GM12878 (cell line): ENCODE measurements around the gene TP53INP2. TPM values are rescaled to one million over a fixed set of nuclear protein-coding genes. Genes with fewer than 3 reads are reported as not detected.

Source experiments
- ATF7 ChIP-seq: fragments of 450-650 bp; IDR thresholded peaks from 2 replicates; pipeline ENCODE4 v1.6.1; 2016; ENCODE audit warnings: low read depth, mild to moderate bottlenecking
- BMI1 ChIP-seq: fragments of 450-650 bp; IDR thresholded peaks from 2 replicates; pipeline ENCODE4 v1.6.1; 2016; ENCODE audit warnings: mild to moderate bottlenecking, moderate library complexity, borderline replicate concordance
- CBFB ChIP-seq: IDR thresholded peaks from 2 replicates; pipeline ENCODE4 v1.6.1; 2016; ENCODE audit warnings: antibody characterized with exemption, low read depth
- E4F1 ChIP-seq: fragments of 450-650 bp; IDR thresholded peaks from 2 replicates; pipeline ENCODE4 v1.6.1; 2018; ENCODE audit warnings: borderline replicate concordance, mild to moderate bottlenecking; ENCODE audit not compliant: partially characterized antibody
- ESRRA ChIP-seq: IDR thresholded peaks from 2 replicates; pipeline ENCODE4 v1.6.1; 2012; ENCODE audit warnings: mild to moderate bottlenecking, low read length, improper control_type of control experiment
- GATAD2B ChIP-seq: fragments of 450-650 bp; conservative IDR thresholded peaks from 2 replicates; pipeline ENCODE4 v1.6.1; 2017; ENCODE audit warnings: low read depth, mild to moderate bottlenecking, moderate library complexity
- IKZF2 ChIP-seq, 2 experiments: fragments of 450-650 bp; IDR thresholded peaks; 2 replicates each; pipeline ENCODE4 v1.6.1; 2017; ENCODE audit warnings: mild to moderate bottlenecking in 2 of 2, moderate library complexity in 2 of 2
- NFYA ChIP-seq: IDR thresholded peaks from 2 replicates; pipeline ENCODE4 v1.6.1; 2011; ENCODE audit warnings: low read depth, mild to moderate bottlenecking, low read length, improper control_type of control experiment, borderline replicate concordance
- NRF1 ChIP-seq: conservative IDR thresholded peaks from 2 replicates; pipeline ENCODE4 v1.6.1; 2011; ENCODE audit warnings: mild to moderate bottlenecking, low read depth, low read length, improper control_type of control experiment
- PAX8 ChIP-seq: fragments of 450-650 bp; IDR thresholded peaks from 2 replicates; pipeline ENCODE4 v1.6.1; 2017; ENCODE audit warnings: mild to moderate bottlenecking, moderate library complexity
- RAD51 ChIP-seq: fragments of 450-650 bp; IDR thresholded peaks from 2 replicates; pipeline ENCODE4 v1.6.1; 2016; ENCODE audit warnings: moderate library complexity, mild to moderate bottlenecking, inconsistent platforms
- SMARCA5 ChIP-seq: fragments of 450-650 bp; IDR thresholded peaks from 2 replicates; pipeline ENCODE4 v1.6.1; 2017; ENCODE audit warnings: mild to moderate bottlenecking
- TAF1 ChIP-seq: IDR thresholded peaks from 2 replicates; pipeline ENCODE4 v1.6.1; 2011; ENCODE audit warnings: mild to moderate bottlenecking, low read depth, low read length, borderline replicate concordance
- TCF7 ChIP-seq: IDR thresholded peaks from 2 replicates; pipeline ENCODE4 v1.6.1; 2014; ENCODE audit warnings: antibody characterized with exemption, borderline replicate concordance
- USF2 ChIP-seq: IDR thresholded peaks from 2 replicates; pipeline ENCODE4 v1.6.1; 2011; ENCODE audit warnings: low read depth, low read length, improper control_type of control experiment, borderline replicate concordance
- ZBTB11 ChIP-seq: fragments of 450-650 bp; formaldehyde crosslinking; IDR thresholded peaks from 2 replicates; pipeline ENCODE4 v1.5.0; 2022; ENCODE audit warnings: mild to moderate bottlenecking, missing genetic modification characterization
- ZBTB4 ChIP-seq: fragments of 450-650 bp; formaldehyde crosslinking; IDR thresholded peaks from 2 replicates; pipeline ENCODE4 v1.4.0; 2022; ENCODE audit warnings: mild to moderate bottlenecking, moderate library complexity
- ZNF207 ChIP-seq: fragments of 450-650 bp; IDR thresholded peaks from 2 replicates; pipeline ENCODE4 v1.6.1; 2014; ENCODE audit warnings: antibody characterized with exemption, mild to moderate bottlenecking, borderline replicate concordance
- ZNF622 ChIP-seq: fragments of 450-650 bp; IDR thresholded peaks from 2 replicates; pipeline ENCODE4 v1.6.1; 2017; ENCODE audit warnings: mild to moderate bottlenecking, inconsistent platforms
- ZZZ3 ChIP-seq: IDR thresholded peaks from 2 replicates; pipeline ENCODE4 v1.6.1; 2011; ENCODE audit warnings: low read depth; ENCODE audit not compliant: control insufficient read depth, insufficient read length
- polyA plus RNA-seq, 11 experiments: library from polyadenylated mRNA; depleted of rRNA in 4 of 11; unstranded in 6 of 11; stranded (reverse) in 5 of 11; fragments of >200 nt; fragmentation: Nextera tagmentation in 4 of 11; fragmentation: Illumina TruSeq in 1 of 11; extraction: Ambion mirVana in 4 of 11; extraction: Trizol in 1 of 11; gene quantifications; 1 replicate in 1 of 11; 2 replicates in 10 of 11; pipeline versions ENCODE4 v1.2.1 to v1.2.3, GENCODE V29; 2011 to 2016; ENCODE audit warnings: inconsistent platforms in 2 of 11, missing spikeins in 2 of 11, low read depth in 1 of 11
- total RNA-seq, 4 experiments: library from RNA; depleted of rRNA in 3 of 4; stranded (reverse); fragments of >200 nt in 3 of 4; fragmentation: Illumina TruSeq in 1 of 4; extraction: Trizol in 1 of 4; gene quantifications; 2 replicates each; pipeline versions ENCODE4 v1.2.1 to v1.2.3, GENCODE V29; 2013 to 2021

The TP53INP2 gene
- total and polyA plus RNA-seq, 10 of the 15 experiments (the other 5 are each of a cell fraction or from before 2014, with no cell fraction given), result 2.8 to 16.0 (median 4.0) TPM

GRCh38 chr20:34709044-34709830, 5.1 kb downstream of the TP53INP2 start (continued):
- no peak for TF ChIP-seq NFYA
- no peak for TF ChIP-seq PAX8
- TF ChIP-seq CBFB, result no peak
- no peak for TF ChIP-seq USF2
- no peak for TF ChIP-seq ZBTB11 (CRISPR knock-in tag)
- TF ChIP-seq RAD51, result no peak
- TF ChIP-seq BMI1, result no peak
- TF ChIP-seq ZBTB4, result no peak
- TF ChIP-seq SMARCA5, result no peak; the same call in 1 of the 2 replicates
- no peak for TF ChIP-seq ZNF622
- no peak; the same call in 1 of the 2 replicates for TF ChIP-seq ESRRA
- TF ChIP-seq ZZZ3, result no peak
- TF ChIP-seq ZNF207, result no peak
- TF ChIP-seq TCF7, result no peak
- peak in 1 of 2 experiments; percentile 52; a peak in 1 of 4 replicates for TF ChIP-seq IKZF2 (IDR thresholded peaks at IDR 0.05)
- peak; percentile 83; the same call in 1 of the 2 replicates for TF ChIP-seq GATAD2B
- no peak for TF ChIP-seq E4F1
- peak; percentile 36 for TF ChIP-seq ATF7
- TF ChIP-seq NRF1, result no peak
- TF ChIP-seq TAF1, result peak; percentile 39; the same call in 1 of the 2 replicates
